ENCODE data around the gene FAM3B.

FAM3B gene

GRCh38 chr21:41280115-41280919 is 36.3 kb upstream of the FAM3B start:
- Histone ChIP-seq H3K9me3 (no peaks in the 10 kb centered on the region), H3K4me3 (ENCODE audit: low read depth, low read length) (no peak overlapping the region), H3K27me3 (no peaks in the 10 kb centered on the region), H3K36me3 (no peaks in the 10 kb centered on the region), H3K4me1 (no peaks in the 10 kb centered on the region)
- DNase-seq, result no peak
- TF ChIP-seq CTCF (IDR thresholded peaks at IDR 0.05; ENCODE audit: low read depth, low read length), result no peak

- no peaks in the 10 kb centered on the region for H3K36me3 ChIP-seq
- no peak for DNase-seq
- no peak overlapping the region for H3K4me3 ChIP-seq (ENCODE audit: low read depth, low read length)
- no peaks in the 10 kb centered on the region for H3K4me1 ChIP-seq
- no peaks in the 10 kb centered on the region for H3K27me3 ChIP-seq
- H3K9me3 ChIP-seq, result no peaks in the 10 kb centered on the region
- no peak for TF ChIP-seq CTCF (IDR thresholded peaks at IDR 0.05; ENCODE audit: low read depth, low read length)
Measured at GRCh38 chr21:41282412-41282811, 34.2 kb upstream of the FAM3B start.

- Histone ChIP-seq H3K4me1 (no peaks in the 10 kb centered on the region), H3K4me3 (ENCODE audit: low read depth, low read length) (no peak overlapping the region), H3K9me3 (no peaks in the 10 kb centered on the region), H3K36me3 (no peaks in the 10 kb centered on the region), H3K27me3 (no peaks in the 10 kb centered on the region)
- TF ChIP-seq CTCF (IDR thresholded peaks at IDR 0.05; ENCODE audit: low read depth, low read length), result peak; percentile 70
- DNase-seq, result peak; percentile 31
Measured at GRCh38 chr21:41283211-41283818, 33.3 kb upstream of the FAM3B start.

- TF ChIP-seq CTCF (IDR thresholded peaks at IDR 0.05; ENCODE audit: low read depth, low read length), result no peak
- H3K4me1 ChIP-seq, result no peaks in the 10 kb centered on the region
- no peak for DNase-seq
- H3K27me3 ChIP-seq, result no peaks in the 10 kb centered on the region
- H3K9me3 ChIP-seq, result no peaks in the 10 kb centered on the region
- no peak overlapping the region for H3K4me3 ChIP-seq (ENCODE audit: low read depth, low read length)
- H3K36me3 ChIP-seq, result no peaks in the 10 kb centered on the region
Measured at GRCh38 chr21:41289431-41289830, 27.2 kb upstream of the FAM3B start.

GRCh38 chr21:41290106-41290799 is 26.3 kb upstream of the FAM3B start:
- no peaks in the 10 kb centered on the region for H3K27me3 ChIP-seq
- H3K9me3 ChIP-seq, result no peaks in the 10 kb centered on the region
- no peaks in the 10 kb centered on the region for H3K4me1 ChIP-seq
- no peaks in the 10 kb centered on the region for H3K36me3 ChIP-seq
- TF ChIP-seq CTCF (IDR thresholded peaks at IDR 0.05; ENCODE audit: low read depth, low read length), result no peak
- no peak overlapping the region for H3K4me3 ChIP-seq (ENCODE audit: low read depth, low read length)
- DNase-seq, result no peak
